NCI-H146 (cell line): ENCODE measurements around the gene CT45A8.
"Not testable (repeated sequence)": the region's sequence is repeated elsewhere in the genome, so short reads cannot be mapped to it uniquely, and the experiment has no call there.

Source experiments
- DNase-seq: peaks from one replicate; lab custom pipeline; 2025; lab: John Stamatoyannopoulos, UW

The CT45A8 gene, protein sequence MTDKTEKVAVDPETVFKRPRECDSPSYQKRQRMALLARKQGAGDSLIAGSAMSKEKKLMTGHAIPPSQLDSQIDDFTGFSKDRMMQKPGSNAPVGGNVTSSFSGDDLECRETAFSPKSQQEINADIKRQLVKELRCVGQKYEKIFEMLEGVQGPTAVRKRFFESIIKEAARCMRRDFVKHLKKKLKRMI

DNA sequence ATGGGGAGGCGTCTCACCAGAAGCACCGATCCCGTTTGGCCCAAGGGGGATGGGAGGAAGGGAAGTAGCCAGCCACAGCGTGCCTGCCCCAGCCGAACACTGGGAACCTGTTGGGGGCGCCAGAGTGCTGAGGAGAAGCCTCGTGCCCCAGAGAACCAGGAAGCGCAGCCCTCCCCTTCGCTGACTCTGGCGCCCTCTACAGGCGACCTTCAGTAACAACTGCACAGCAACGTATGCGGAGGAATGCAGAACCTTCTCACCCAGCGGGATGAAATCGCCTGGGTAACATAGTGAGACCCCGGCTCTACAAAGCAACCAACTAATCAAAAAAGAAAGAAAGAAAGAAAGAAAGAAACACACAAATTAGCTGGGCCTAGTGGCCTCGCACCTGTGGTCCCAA lies at the start of gene CT45A8:
CT45A8 (minus strand) TSS at position 101 of the 400 bp plus-strand sequence. CDS start 3,755 bp downstream, outside the sequence.
- not testable (repeated sequence) for DNase-seq

DNA sequence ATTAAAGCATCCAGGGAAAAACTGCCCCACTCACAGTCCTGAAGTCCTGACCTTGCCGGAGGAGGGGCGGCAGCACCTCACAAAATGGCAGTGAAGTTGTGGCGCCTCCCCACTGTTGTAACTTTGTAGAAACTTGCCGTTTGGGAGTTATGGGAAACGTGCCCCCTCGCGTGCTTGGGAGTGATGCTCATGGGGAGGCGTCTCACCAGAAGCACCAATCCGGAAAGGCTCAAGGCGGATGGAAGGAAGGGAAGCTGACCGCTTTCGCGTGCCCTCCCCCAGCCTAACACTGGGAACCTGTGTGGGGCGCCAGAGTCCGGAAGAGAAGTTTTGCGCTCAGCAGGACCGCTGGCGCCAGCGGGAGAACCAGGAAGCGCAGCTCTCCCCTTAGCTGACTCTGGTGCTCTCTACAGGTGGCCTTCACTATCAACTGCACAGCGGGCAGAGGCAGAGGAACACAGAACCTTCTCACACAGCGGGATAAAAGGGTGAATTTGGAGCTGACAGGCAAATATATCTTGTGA lies 39.0 kb upstream of the CT45A8 start, which contains the start of the genes CT45A10 and SAGE1:
CT45A10 (minus strand) TSS at position 151 of the 524 bp plus-strand sequence. CDS start 8,100 bp downstream, outside the sequence.
SAGE1 (plus strand) TSS at position 423 of the 524 bp plus-strand sequence. CDS start 2,527 bp downstream, outside the sequence.
- DNase-seq: peak; percentile 1

DNA sequence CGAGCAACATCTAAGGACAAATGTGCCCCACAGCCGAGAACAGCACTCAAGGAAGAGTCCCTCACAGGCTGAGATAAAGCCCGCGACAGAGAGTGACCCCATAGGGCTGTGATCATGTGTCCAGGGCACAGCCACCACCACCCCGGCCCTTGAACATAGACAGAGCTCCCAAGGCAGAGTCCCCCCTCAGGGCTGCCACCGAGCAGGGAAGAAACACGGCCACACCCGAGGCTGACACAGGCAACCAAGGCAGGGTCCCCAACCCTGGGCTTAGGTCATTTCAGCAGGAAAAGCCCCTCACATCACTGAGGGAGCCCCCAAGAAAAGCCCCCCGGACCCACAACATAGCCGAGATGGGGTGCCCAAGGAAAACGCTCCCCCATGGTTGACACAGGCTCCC lies 38.4 kb upstream of the CT45A8 start:
- no peak for DNase-seq

DNA sequence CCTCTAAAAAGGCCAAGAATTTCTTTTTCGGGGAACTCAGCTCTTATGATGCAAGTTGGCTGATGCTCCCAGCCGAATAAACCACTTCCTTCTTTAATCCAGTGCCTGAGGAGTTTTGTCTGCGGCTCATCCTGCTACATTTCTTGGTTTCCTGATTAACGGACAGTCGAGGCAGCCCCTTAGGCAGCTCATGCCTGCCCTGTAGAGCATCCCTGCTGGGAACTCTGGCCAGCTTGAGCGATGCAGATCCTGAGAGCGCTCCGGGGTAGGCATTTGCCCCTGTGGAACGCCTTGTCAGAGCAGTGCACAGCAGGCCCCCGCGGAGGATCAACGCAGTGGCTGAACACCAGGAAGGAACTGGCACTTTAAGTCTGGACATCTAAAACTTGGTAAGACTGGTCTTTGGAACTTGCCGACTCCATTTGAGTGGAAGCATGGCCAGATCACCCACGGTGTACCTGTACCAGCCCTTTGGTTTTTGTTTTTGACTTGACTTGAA lies 35.8 kb upstream of the CT45A8 start:
- no peak for DNase-seq

DNA sequence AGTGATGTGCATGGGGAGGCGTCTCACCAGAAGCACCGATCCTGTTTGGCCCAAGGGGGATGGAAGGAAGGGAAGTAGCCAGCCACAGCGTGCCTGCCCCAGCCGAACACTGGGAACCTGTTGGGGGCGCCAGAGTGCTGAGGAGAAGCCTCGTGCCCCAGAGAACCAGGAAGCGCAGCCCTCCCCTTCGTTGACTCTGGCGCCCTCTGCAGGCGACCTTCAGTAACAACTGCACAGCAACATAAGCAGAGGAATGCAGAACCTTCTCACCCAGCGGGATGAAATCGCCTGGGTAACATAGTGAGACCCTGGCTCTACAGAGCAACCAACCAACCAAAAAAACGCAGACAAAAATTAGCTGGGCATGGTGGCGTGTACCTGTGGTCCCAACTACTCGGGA lies 34.6 kb upstream of the CT45A8 start:
- not testable (repeated sequence) for DNase-seq

DNA sequence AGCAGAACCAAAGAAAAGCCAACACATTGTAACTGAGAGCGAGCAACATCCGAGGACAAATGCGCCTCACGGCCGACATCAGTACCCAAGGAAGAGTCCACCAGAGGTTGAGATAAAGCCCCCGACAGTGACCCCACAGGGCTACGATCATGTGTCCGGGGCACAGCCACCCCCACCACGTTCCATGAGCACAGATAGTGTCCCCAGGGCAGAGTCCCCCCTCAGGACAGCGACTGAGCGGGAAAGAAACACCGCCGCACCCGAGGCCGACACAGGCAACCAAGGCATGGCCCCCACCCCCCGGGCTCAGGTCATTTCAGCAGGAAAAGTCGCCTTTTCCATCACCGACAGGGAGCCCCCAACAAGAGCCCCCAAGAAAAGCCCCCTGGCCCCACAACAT lies 33.9 kb upstream of the CT45A8 start:
- not testable (repeated sequence) for DNase-seq

DNA sequence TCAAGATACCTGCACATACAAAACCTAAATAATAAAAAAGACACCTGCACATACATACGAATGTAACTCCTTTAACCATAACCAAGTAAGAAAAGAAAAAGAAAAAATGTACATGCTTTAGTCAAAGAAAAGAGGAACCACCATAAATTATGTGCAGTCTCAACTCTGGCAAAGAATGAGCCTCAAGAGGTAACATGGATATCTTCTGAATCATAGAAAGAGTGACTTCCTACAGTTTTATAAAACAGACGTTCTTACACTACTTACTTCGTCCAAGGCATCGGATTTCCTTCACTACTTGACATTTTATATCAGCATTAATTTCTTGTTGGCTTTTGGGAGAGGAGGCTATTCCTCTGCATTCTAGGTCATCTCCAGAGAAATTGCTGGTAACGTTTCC lies 28.4 kb upstream of the CT45A8 start:
- DNase-seq: not testable (repeated sequence)

DNA sequence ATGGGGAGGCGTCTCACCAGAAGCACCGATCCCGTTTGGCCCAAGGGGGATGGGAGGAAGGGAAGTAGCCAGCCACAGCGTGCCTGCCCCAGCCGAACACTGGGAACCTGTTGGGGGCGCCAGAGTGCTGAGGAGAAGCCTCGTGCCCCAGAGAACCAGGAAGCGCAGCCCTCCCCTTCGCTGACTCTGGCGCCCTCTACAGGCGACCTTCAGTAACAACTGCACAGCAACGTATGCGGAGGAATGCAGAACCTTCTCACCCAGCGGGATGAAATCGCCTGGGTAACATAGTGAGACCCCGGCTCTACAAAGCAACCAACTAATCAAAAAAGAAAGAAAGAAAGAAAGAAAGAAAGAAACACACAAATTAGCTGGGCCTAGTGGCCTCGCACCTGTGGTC lies 17.4 kb upstream of the CT45A8 start, which contains the start of gene CT45A9:
CT45A9 (minus strand) TSS at position 101 of the 400 bp plus-strand sequence. CDS start 3,751 bp downstream, outside the sequence.
- DNase-seq: not testable (repeated sequence)

DNA sequence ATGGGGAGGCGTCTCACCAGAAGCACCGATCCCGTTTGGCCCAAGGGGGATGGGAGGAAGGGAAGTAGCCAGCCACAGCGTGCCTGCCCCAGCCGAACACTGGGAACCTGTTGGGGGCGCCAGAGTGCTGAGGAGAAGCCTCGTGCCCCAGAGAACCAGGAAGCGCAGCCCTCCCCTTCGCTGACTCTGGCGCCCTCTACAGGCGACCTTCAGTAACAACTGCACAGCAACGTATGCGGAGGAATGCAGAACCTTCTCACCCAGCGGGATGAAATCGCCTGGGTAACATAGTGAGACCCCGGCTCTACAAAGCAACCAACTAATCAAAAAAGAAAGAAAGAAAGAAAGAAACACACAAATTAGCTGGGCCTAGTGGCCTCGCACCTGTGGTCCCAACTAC lies 17.2 kb downstream of the CT45A8 start, which contains the start of gene CT45A7:
CT45A7 (minus strand) TSS at position 101 of the 400 bp plus-strand sequence. CDS start 3,747 bp downstream, outside the sequence.
- not testable (repeated sequence) for DNase-seq

DNA sequence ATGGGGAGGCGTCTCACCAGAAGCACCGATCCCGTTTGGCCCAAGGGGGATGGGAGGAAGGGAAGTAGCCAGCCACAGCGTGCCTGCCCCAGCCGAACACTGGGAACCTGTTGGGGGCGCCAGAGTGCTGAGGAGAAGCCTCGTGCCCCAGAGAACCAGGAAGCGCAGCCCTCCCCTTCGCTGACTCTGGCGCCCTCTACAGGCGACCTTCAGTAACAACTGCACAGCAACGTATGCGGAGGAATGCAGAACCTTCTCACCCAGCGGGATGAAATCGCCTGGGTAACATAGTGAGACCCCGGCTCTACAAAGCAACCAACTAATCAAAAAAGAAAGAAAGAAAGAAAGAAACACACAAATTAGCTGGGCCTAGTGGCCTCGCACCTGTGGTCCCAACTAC lies 34.4 kb downstream of the CT45A8 start, which contains the start of gene CT45A2:
CT45A2 (minus strand) TSS at position 101 of the 400 bp plus-strand sequence. CDS start 3,747 bp downstream, outside the sequence.
- DNase-seq: not testable (repeated sequence)

DNA sequence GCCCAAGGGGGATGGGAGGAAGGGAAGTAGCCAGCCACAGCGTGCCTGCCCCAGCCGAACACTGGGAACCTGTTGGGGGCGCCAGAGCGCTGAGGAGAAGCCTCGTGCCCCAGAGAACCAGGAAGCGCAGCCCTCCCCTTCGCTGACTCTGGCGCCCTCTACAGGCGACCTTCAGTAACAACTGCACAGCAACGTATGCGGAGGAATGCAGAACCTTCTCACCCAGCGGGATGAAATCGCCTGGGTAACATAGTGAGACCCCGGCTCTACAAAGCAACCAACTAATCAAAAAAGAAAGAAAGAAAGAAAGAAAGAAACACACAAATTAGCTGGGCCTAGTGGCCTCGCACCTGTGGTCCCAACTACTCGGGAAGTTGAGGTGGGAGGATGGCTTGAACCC lies 51.7 kb downstream of the CT45A8 start, which contains the start of gene CT45A6:
CT45A6 (minus strand) TSS at position 101 of the 400 bp plus-strand sequence. CDS start 3,794 bp downstream, outside the sequence.
- not testable (repeated sequence) for DNase-seq
